ENCODE results near the gene SGPL1. TPM values are rescaled to one million over a fixed set of nuclear protein-coding genes. Genes with fewer than 3 reads are reported as not detected.
A peak's percentile ranks its signal among the peaks of the same experiment; 100 is the strongest.

The SGPL1 gene
- total RNA-seq, 1 donor from 2014 or later, result 33.1 TPM

DNA sequence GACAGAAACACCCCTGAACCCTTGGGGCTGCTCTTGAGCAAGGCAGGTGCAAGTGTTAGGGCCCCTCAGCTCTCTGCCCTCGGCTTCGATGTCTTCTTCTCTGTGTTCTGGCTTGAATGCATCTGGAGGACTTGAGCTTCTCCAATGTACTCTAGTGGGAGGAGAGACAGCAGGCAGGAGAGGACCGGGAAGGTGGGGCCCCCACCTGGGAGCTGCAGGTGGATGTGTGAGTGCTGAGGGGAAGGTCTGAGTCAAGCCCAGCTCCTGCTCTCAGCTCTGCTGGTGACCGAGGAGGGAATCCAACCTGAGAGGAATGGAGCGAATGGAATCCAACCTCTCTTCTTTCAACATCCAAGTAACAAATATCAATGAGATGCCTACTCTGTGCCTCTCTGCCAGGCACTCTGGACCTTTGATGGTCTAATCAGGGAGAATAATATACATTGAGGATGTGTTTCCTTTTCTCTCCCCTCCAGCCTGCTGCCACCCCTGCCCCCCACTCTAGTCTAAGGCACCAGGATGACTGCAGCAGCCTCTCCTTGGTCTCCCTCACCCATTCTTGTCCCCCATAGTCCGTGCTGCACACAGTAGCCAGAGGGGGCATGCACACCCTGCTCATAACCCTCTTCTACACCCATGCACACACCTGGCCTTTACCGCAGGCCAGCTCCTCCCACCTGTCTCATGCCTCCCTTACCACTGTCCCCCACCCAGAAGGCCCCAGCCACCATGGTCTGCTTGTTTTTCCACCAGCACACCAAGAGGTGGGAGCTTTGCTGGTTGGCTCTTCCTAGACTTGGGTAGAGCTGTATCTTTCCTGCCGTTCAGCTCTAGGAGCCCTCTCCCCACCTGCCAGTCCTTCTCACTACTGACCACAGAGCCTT lies 44.2 kb upstream of the SGPL1 start:
- no peak for TF ChIP-seq POLR2AphosphoS5 (IDR thresholded peaks at IDR 0.05; ENCODE audit: insufficient read depth in 1 of 2, low read depth in 1 of 2)
- TF ChIP-seq, protein P1, sequence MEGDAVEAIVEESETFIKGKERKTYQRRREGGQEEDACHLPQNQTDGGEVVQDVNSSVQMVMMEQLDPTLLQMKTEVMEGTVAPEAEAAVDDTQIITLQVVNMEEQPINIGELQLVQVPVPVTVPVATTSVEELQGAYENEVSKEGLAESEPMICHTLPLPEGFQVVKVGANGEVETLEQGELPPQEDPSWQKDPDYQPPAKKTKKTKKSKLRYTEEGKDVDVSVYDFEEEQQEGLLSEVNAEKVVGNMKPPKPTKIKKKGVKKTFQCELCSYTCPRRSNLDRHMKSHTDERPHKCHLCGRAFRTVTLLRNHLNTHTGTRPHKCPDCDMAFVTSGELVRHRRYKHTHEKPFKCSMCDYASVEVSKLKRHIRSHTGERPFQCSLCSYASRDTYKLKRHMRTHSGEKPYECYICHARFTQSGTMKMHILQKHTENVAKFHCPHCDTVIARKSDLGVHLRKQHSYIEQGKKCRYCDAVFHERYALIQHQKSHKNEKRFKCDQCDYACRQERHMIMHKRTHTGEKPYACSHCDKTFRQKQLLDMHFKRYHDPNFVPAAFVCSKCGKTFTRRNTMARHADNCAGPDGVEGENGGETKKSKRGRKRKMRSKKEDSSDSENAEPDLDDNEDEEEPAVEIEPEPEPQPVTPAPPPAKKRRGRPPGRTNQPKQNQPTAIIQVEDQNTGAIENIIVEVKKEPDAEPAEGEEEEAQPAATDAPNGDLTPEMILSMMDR (IDR thresholded peaks at IDR 0.05), result no peak
- TF ChIP-seq POLR2A (IDR thresholded peaks at IDR 0.05), result no peak
- H3K27ac ChIP-seq, result no peak overlapping the region
- no peak overlapping the region for H3K4me3 ChIP-seq
- intact Hi-C loops (cut with DNase I), result no loop called here
- no peaks in the 10 kb centered on the region for H3K4me1 ChIP-seq
- H3K9me3 ChIP-seq, result no peaks in the 10 kb centered on the region
- H3K36me3 ChIP-seq, result no peaks in the 10 kb centered on the region
- no peaks in the 10 kb centered on the region for H3K27me3 ChIP-seq
- DNase-seq (ENCODE audit: extremely low spot score in 2 of 2), result peak; percentile 65 to 93

DNA sequence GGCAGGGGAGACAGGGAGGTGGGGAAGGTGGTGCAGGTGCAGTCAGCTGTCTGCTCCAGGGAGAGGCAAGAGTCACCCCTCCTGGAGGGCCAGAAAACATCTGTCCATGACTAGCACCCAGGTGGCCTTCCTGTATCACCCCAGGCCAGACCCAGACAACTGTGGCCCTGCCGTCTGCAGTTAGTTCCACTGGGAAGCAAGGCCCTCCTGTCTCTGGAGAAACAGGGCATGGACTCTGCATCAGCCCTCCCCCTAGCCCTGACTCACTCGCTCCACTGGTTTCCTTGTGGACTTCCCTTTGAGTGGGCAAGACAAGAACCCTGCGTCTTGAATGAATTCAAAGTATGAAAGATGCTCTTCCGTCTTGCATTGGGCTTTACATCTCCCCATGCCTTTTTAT lies 43.1 kb upstream of the SGPL1 start:
- Histone ChIP-seq H3K27me3 (no peaks in the 10 kb centered on the region), H3K4me1 (no peaks in the 10 kb centered on the region), H3K36me3 (no peaks in the 10 kb centered on the region), H3K27ac (no peak overlapping the region), H3K9me3 (no peaks in the 10 kb centered on the region), H3K4me3 (no peak overlapping the region)
- peak; percentile 64 to 71 for DNase-seq (ENCODE audit: extremely low spot score in 2 of 2)
- intact Hi-C loops (cut with DNase I), result no loop called here
- TF ChIP-seq POLR2A (IDR thresholded peaks at IDR 0.05) (no peak), POLR2AphosphoS5 (IDR thresholded peaks at IDR 0.05; ENCODE audit: insufficient read depth in 1 of 2, low read depth in 1 of 2) (no peak)

DNA sequence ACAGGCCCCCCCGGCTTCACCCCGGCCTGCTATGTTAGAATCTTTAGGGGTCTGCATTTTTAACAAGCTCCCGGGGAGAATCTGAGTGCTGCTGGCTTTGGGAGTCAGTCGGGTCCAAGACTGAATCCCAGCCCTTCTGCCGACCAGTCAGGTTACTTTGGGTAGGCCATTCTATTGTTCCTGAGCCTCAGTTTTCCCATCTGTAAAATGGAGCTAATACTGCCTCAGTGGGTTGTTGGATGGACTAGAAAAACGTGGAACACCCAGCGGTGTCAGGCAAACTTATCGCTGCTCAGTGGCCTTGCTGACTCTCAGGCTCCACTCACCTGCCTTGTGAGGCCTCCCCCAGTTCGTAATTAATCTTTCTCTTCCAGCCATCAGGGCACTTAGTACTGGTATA lies 42.3 kb upstream of the SGPL1 start:
- intact Hi-C loops (cut with DNase I), result no loop called here
- H3K4me1 ChIP-seq, result no peaks in the 10 kb centered on the region
- no peaks in the 10 kb centered on the region for H3K27me3 ChIP-seq
- H3K9me3 ChIP-seq, result no peaks in the 10 kb centered on the region
- no peaks in the 10 kb centered on the region for H3K36me3 ChIP-seq
- no peak overlapping the region for H3K27ac ChIP-seq
- H3K4me3 ChIP-seq, result no peak overlapping the region
- TF ChIP-seq, protein P1 (IDR thresholded peaks at IDR 0.05), result no peak
- no peak for TF ChIP-seq POLR2AphosphoS5 (IDR thresholded peaks at IDR 0.05; ENCODE audit: insufficient read depth in 1 of 2, low read depth in 1 of 2)
- TF ChIP-seq POLR2A (IDR thresholded peaks at IDR 0.05), result no peak
- DNase-seq (ENCODE audit: extremely low spot score in 2 of 2), result peak in 1 of 2 donors; percentile 84

DNA sequence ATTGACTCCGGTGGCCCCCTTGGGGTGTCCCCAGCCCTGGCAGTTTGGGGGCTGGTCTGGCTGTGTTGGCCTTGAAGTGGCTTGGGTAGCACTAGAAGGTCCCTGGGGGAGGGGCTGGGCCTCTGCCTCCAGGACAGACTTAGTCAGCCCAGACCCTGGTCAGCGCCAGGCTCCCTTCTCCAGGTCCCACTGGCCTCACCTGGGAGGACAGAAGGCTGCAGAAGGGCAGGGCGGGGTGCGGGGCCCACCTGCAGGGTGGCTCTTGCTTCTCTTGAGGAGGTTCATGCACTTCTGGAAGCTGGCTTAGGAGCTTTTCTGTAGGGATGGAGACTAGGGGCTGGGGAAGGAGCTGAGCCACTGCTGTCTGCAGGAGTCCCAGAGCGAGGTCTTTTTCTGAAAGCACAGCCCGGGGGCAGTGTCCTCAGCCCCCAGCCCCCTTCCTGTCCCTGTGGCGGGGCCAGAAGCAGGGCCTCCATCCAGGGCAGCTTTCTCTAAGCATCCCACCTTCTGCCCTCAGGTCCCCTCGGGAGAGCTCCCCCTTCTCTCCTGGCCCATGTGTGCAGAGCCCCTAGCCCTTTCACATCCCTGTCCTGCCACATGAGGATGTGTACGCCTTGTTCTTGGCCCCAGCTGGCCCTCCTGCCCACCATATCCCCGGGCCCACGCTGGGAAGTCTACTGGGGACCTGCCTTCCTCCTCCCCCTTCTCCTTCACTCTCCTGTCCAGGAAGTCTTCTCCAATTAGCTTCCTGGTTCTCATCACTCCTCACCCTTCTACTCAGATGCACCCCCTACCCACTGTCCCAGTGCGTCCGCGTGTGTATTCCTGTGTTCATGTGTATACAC lies 41.6 kb upstream of the SGPL1 start:
- Histone ChIP-seq H3K9me3 (no peaks in the 10 kb centered on the region), H3K4me1 (no peaks in the 10 kb centered on the region), H3K4me3 (no peak overlapping the region), H3K27ac (no peak overlapping the region), H3K27me3 (no peaks in the 10 kb centered on the region), H3K36me3 (no peaks in the 10 kb centered on the region)
- TF ChIP-seq POLR2AphosphoS5 (IDR thresholded peaks at IDR 0.05; ENCODE audit: insufficient read depth in 1 of 2, low read depth in 1 of 2), result no peak
- TF ChIP-seq, protein P1 (IDR thresholded peaks at IDR 0.05), result no peak
- no peak for TF ChIP-seq POLR2A (IDR thresholded peaks at IDR 0.05)
- peak; percentile 80 to 87 for DNase-seq (ENCODE audit: extremely low spot score in 2 of 2)
- intact Hi-C loops (cut with DNase I), result no loop called here

DNA sequence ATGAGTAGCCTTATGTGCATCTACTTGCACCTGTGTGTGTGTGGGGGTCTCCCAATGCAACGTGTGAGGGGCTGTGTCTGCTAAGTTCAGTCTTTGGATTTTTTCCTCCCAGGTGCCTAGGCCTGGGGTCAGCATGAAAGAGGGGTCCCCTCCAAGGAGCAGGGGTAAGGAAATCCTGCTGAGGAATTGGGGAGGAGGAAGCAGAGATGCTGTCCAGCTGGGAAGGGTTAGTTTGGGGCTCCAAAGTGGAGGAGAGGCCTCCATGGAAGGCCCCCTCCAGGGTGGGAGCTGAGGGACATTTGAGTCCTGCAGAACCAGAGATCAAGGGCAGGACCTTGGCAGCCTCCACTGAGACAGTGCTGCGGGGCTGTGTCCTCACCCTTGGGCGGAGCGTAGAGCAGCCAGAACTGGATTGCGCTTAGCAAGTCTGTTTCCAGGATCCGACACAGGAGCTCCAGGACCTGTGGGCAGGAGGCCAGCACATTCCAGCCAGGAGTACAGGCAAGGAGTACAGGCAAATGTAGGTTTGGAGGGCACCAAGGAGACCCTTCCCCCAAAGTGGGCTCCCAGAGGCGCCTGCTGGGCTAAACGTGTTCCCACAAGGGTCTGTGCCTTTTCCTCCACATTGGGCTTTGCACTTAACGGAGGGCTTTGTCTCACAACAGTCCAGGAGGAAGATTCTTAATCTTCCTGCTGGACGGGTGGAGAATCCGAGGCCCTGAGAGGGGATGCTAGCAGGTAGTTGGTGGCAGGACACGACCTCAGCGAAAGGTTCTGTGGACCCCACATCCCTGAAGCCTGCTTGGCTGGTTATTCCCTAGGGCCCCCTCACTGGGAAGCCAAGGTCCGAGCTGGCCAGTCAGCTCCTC lies 40.7 kb upstream of the SGPL1 start:
- no peak overlapping the region for H3K4me3 ChIP-seq
- DNase-seq (ENCODE audit: extremely low spot score in 2 of 2), result peak; percentile 79 to 87
- no peak for TF ChIP-seq POLR2AphosphoS5 (IDR thresholded peaks at IDR 0.05; ENCODE audit: insufficient read depth in 1 of 2, low read depth in 1 of 2)
- TF ChIP-seq, protein P1 (IDR thresholded peaks at IDR 0.05), result no peak
- no peak for TF ChIP-seq POLR2A (IDR thresholded peaks at IDR 0.05)
- intact Hi-C loops (cut with DNase I), result no loop called here
- H3K9me3 ChIP-seq, result no peaks in the 10 kb centered on the region
- H3K36me3 ChIP-seq, result no peaks in the 10 kb centered on the region
- H3K27me3 ChIP-seq, result no peaks in the 10 kb centered on the region
- H3K4me1 ChIP-seq, result no peaks in the 10 kb centered on the region
- no peak overlapping the region for H3K27ac ChIP-seq

All from vagina (tissue), 2 donors.